ENCODE data around the gene TUBGCP3. TPM values are rescaled to one million over a fixed set of nuclear protein-coding genes. Genes with fewer than 3 reads are reported as not detected.

TUBGCP3 gene
- total RNA-seq, 4 donors from 2014 or later: 21.9 to 56.3 (median 29.3) TPM

DNA sequence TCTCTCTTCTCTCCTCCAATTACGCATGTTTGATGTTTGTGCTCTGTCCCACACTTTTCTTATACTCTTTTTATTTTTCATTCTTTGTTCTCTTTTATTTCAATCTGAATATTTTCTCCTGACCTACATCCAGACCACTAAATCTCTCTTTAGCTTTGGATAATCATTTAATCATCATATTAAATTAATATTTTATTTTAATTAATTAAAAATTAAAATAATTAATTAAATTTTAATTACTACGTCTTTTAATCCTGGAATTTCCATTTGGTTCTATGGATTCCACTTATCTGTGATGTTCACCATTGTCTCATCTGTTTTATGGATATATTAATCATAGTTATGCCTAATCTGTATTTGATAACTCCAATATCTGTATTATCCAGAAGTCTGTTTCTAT lies 149.4 kb downstream of the TUBGCP3 start:
- no peak for DNase-seq (ENCODE audit: low spot score in 2 of 2)
- peaks cover 0 to 5% (median 0%) of the 10 kb centered on the region in 4 donors for H3K4me1 ChIP-seq
- peaks cover 0 to 23% of the 10 kb centered on the region in 2 donors for H3K27me3 ChIP-seq
- no peak overlapping the region for H3K27ac ChIP-seq
- WGBS, 2 donors: 84 to 85% methylated on average over 2 of the region's 2 CpGs
- TF ChIP-seq EP300 (IDR thresholded peaks at IDR 0.05): no peak
- TF ChIP-seq, protein P1, sequence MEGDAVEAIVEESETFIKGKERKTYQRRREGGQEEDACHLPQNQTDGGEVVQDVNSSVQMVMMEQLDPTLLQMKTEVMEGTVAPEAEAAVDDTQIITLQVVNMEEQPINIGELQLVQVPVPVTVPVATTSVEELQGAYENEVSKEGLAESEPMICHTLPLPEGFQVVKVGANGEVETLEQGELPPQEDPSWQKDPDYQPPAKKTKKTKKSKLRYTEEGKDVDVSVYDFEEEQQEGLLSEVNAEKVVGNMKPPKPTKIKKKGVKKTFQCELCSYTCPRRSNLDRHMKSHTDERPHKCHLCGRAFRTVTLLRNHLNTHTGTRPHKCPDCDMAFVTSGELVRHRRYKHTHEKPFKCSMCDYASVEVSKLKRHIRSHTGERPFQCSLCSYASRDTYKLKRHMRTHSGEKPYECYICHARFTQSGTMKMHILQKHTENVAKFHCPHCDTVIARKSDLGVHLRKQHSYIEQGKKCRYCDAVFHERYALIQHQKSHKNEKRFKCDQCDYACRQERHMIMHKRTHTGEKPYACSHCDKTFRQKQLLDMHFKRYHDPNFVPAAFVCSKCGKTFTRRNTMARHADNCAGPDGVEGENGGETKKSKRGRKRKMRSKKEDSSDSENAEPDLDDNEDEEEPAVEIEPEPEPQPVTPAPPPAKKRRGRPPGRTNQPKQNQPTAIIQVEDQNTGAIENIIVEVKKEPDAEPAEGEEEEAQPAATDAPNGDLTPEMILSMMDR (IDR thresholded peaks at IDR 0.05): no peak
- H3K36me3 ChIP-seq: no peaks in the 10 kb centered on the region
- H3K9me3 ChIP-seq: peaks cover 0 to 17% (median 2%) of the 10 kb centered on the region in 4 donors
- H3K4me3 ChIP-seq: no peak overlapping the region

DNA sequence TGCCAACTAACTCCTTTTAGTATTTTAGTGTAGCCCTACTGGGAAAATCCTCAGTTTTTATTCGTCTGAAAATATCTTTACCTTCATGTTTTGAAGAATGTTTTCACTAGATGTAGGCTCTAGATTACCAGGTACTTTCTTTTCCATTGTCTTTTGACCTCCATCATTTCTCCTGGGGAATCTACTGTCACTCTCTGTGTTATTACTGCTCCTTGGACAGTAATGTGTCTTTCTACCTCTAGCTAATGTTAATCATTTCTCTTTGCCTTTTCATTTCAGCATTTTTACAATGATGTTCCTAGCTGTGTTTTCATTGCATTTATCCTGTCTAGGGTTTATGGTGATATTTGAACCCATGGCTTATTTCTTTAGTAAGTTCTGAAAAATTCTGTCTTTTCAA lies 149.9 kb downstream of the TUBGCP3 start:
- TF ChIP-seq, protein P1 (IDR thresholded peaks at IDR 0.05): no peak
- no peak for TF ChIP-seq EP300 (IDR thresholded peaks at IDR 0.05)
- TF ChIP-seq POLR2A (IDR thresholded peaks at IDR 0.05): no peak
- no peak for DNase-seq (ENCODE audit: low spot score in 2 of 2)
- 64 to 86% methylated on average over 1 of the region's 1 CpG for WGBS, 2 donors
- H3K27ac ChIP-seq: no peak overlapping the region
- H3K27me3 ChIP-seq: peaks cover 0 to 19% of the 10 kb centered on the region in 2 donors
- H3K9me3 ChIP-seq: peaks cover 0 to 17% (median 2%) of the 10 kb centered on the region in 4 donors
- peaks cover 0 to under 1% (median 0%) of the 10 kb centered on the region in 4 donors for H3K4me1 ChIP-seq
- H3K4me3 ChIP-seq: no peak overlapping the region
- H3K36me3 ChIP-seq: no peaks in the 10 kb centered on the region

DNA sequence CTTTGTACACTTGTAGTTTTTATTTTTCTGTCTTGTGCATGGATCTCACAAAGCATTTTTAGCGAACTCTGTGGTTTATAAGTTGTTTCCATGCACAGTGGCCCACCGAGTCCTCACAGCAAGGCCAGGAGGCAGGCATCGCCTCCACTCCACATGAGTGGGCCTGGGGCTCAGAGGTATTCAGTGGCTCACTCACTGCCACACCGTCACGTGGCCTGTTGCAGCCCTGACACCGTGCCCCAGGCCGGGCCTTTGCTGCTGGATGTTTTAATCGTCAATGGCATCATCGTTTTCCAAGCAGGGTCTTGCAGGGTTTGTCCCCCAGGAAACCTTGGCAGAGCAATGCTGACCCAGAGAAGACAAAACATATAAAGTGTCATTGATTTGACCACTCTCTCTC lies 152.0 kb downstream of the TUBGCP3 start:
- H3K4me1 ChIP-seq: no peaks in the 10 kb centered on the region
- TF ChIP-seq POLR2A (IDR thresholded peaks at IDR 0.05) (no peak), EP300 (IDR thresholded peaks at IDR 0.05) (no peak)
- TF ChIP-seq, protein P1 (IDR thresholded peaks at IDR 0.05): no peak
- 72 to 82% methylated on average over 7 to 9 of the region's 9 CpGs for WGBS, 2 donors
- H3K27ac ChIP-seq: no peak overlapping the region
- H3K27me3 ChIP-seq: no peaks in the 10 kb centered on the region
- no peak for DNase-seq (ENCODE audit: low spot score in 2 of 2)
- no peaks in the 10 kb centered on the region for H3K36me3 ChIP-seq
- H3K9me3 ChIP-seq: peaks cover 0 to 17% (median 2%) of the 10 kb centered on the region in 4 donors
- H3K4me3 ChIP-seq: no peak overlapping the region

Other genes starting within 250 kb of the TUBGCP3 start
- not detected for gene SPACA7, start 211.8 kb downstream of the TUBGCP3 start, total RNA-seq
- gene ATP11A, start 101.9 kb upstream of the TUBGCP3 start, total RNA-seq: 10 to 100 TPM; 24.7 to 61.5 (median 35.0) TPM

All from tibial nerve (tissue), 4 donors.